Measurements from ENCODE around the gene LBX1. TPM values are rescaled to one million over a fixed set of nuclear protein-coding genes. Genes with fewer than 3 reads are reported as not detected.

The LBX1 gene
- total and polyA plus RNA-seq, 2 experiments from 2014 or later, result not detected

GRCh38 chr10:101224060-101224909 lies 5.0 kb downstream of the LBX1 start:
- no peak for DNase-seq (ENCODE audit: low read depth in 1 of 2, low spot score in 1 of 2)
- Histone ChIP-seq H3K27ac (no peak overlapping the region), H3K27me3 (peaks cover 100% of the 10 kb centered on the region), H3K9me3 (ENCODE audit: low read depth) (no peaks in the 10 kb centered on the region), H3K4me3 (no peak overlapping the region), H3K36me3 (no peaks in the 10 kb centered on the region), H3K4me1 (ENCODE audit: low read depth) (peaks cover 4% of the 10 kb centered on the region)
- TF ChIP-seq CTCF (IDR thresholded peaks at IDR 0.05; ENCODE audit: low read depth, low read length), result no peak

- Histone ChIP-seq H3K4me1 (ENCODE audit: low read depth) (peaks cover 4% of the 10 kb centered on the region), H3K27ac (no peak overlapping the region), H3K9me3 (ENCODE audit: low read depth) (no peaks in the 10 kb centered on the region), H3K4me3 (no peak overlapping the region), H3K27me3 (peaks cover 100% of the 10 kb centered on the region), H3K36me3 (no peaks in the 10 kb centered on the region)
- no peak for DNase-seq (ENCODE audit: low read depth in 1 of 2, low spot score in 1 of 2)
- no peak for TF ChIP-seq CTCF (IDR thresholded peaks at IDR 0.05; ENCODE audit: low read depth, low read length)
Observed at GRCh38 chr10:101223274-101224059, 5.8 kb downstream of the LBX1 start.

- Histone ChIP-seq H3K27me3 (peaks cover 100% of the 10 kb centered on the region), H3K27ac (no peak overlapping the region), H3K4me1 (ENCODE audit: low read depth) (peaks cover 4% of the 10 kb centered on the region), H3K4me3 (no peak overlapping the region), H3K36me3 (no peaks in the 10 kb centered on the region), H3K9me3 (ENCODE audit: low read depth) (no peaks in the 10 kb centered on the region)
- TF ChIP-seq CTCF (IDR thresholded peaks at IDR 0.05; ENCODE audit: low read depth, low read length), result no peak
- DNase-seq (ENCODE audit: low read depth in 1 of 2, low spot score in 1 of 2), result no peak
Observed at GRCh38 chr10:101222683-101223273, 6.5 kb downstream of the LBX1 start.

- Histone ChIP-seq H3K4me1 (ENCODE audit: low read depth) (peaks cover 6% of the 10 kb centered on the region), H3K27ac (no peak overlapping the region), H3K36me3 (no peaks in the 10 kb centered on the region), H3K9me3 (ENCODE audit: low read depth) (no peaks in the 10 kb centered on the region), H3K27me3 (peaks cover 100% of the 10 kb centered on the region), H3K4me3 (no peak overlapping the region)
- no peak for DNase-seq (ENCODE audit: low read depth in 1 of 2, low spot score in 1 of 2)
- no peak for TF ChIP-seq CTCF (IDR thresholded peaks at IDR 0.05; ENCODE audit: low read depth, low read length)
Observed at GRCh38 chr10:101221963-101222531, 7.2 kb downstream of the LBX1 start.

- H3K36me3 ChIP-seq, result no peaks in the 10 kb centered on the region
- H3K4me1 ChIP-seq (ENCODE audit: low read depth), result peaks cover 6% of the 10 kb centered on the region
- DNase-seq (ENCODE audit: low read depth in 1 of 2, low spot score in 1 of 2), result no peak
- no peak overlapping the region for H3K27ac ChIP-seq
- TF ChIP-seq CTCF (IDR thresholded peaks at IDR 0.05; ENCODE audit: low read depth, low read length), result no peak
- peaks cover 100% of the 10 kb centered on the region for H3K27me3 ChIP-seq
- no peaks in the 10 kb centered on the region for H3K9me3 ChIP-seq (ENCODE audit: low read depth)
- H3K4me3 ChIP-seq, result no peak overlapping the region
Observed at GRCh38 chr10:101221549-101221948, 7.7 kb downstream of the LBX1 start.

Measured in cardiac muscle cell (in vitro differentiated cells and primary cell).